Measurements from ENCODE around the gene TRAPPC11.

TRAPPC11 gene

DNA sequence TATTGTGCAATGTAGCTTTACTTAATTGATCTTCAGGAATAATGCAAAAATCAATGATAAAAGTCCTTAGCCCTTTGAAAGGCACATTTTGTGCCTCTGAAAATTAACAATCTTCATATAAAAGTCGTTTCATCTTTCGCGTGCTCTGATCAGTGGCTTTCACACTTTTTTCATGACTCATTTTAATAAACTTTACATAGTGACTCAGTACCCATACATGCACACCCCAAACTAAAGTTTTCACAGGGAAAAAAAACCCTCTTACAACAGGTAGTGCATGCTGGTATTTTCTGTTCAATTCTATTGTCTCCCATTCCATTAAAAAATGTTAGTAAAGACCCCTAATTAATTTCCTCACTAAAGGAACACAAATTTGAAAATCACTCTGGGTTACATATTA is 21.6 kb upstream of the TRAPPC11 start:
- no peak for DNase-seq (ENCODE audit: low read depth in 3 of 3)

DNA sequence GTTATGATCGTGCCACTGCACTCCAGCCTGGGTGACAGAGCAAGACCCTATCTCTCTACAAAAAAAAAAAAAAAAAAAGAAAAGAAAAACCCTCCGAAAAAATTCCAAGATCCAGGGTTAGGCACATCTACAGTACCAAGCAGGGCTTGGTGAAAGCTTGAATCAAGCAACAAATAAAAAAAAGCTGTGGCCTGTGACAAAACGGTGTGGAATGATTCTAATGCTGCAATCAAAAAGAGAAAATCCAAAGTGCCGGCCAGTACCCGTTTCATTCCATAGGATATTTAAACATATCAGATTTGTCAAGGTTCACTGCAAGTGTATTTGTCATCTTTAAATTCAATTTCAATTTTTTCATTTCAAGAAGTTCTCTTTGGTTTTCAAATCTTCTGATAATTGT is 20.7 kb upstream of the TRAPPC11 start:
- no peak for DNase-seq (ENCODE audit: low read depth in 3 of 3)

DNA sequence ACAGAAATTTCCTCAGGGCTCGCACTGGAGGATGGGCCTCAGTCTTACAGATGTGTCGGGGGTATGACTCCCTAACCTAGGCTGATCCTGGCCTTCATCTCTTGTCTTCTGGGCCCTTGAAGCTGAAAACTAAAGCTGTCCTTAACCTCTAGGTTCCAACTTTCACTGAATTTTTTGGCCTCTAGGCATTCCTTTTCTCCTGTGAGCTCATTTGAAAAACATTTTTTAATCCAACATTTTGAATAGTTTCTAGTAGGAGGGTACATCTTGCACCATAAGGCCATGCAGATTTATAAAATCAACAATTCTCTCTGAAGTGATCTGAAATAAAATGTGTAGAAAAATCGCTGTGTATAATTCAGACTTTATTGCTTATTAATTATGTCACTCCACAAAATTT is 19.8 kb upstream of the TRAPPC11 start:
- no peak for DNase-seq (ENCODE audit: low read depth in 3 of 3)

DNA sequence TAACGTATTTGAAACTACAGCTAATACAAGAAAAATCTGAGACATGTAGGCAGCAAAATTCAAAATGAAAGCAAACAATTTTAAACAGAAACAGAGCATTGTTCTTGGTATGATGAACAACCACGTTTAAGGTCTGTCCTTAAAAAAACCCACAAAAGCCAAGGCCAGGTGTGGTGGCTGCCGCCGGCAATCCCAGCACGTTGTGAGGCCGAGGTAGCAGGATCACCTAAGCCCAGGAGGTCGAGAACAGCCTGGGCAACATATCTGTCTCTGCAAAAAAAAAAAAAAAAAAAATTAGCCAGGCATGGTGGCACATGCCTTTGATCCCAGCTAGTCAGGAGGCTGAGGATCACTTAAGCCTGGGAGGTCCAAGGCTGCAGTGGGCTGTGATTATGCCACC is 13.8 kb upstream of the TRAPPC11 start:
- DNase-seq (ENCODE audit: low read depth in 3 of 3) = no peak

DNA sequence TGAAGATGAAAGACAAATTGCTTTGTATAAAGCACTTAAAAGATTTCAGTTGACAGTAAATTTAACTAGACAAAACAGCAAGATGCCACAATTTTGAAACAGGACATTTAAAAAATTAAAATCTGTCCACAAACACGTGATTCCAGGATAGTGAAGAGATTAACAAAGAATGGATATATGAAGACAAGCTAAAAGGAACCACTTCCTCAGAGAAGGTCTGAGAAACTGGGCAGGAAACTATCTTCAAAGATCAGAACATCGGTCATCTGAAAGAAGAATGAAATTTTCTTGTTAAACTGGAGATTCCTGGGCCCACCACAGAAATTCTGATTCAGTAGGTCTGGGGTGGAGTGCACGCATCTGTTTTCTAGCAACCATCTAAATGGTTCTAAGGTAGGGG is 1.5 kb upstream of the TRAPPC11 start:
- DNase-seq (ENCODE audit: low read depth in 3 of 3) = no peak

DNA sequence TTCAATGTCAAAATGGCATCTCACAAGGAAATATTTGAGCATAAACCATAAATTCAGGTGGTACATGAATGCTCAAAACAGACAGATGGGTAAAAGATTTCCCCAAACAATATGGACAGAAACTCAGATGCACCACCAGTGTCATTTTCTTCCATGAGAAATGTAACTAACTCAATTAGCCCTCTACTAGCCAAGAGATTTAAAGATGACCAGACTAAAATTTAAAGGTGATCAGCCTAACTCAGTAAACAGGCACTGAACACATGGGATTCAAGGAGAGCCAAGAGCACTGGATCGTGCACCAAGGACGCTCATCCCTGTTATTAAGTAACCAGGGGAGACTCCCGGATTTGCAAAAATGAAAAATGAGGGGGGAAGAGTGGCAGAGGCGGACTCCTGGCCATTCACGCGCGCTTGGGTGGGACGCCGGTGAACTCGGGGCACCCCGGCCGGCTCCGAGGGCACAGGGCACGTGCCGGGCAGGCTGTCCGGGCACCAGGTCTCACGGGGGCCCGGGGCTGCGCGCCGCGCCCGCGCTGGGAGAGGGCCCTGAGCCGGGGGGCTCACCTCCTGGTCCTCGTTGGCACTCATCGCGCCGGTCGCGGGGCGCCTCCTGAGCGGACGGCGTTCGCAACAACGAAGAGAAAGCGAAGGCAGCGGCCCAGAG is 598 bp upstream of the TRAPPC11 start:
- peak in 1 of 3 donors; percentile 15 for DNase-seq (ENCODE audit: low read depth in 3 of 3)

DNA sequence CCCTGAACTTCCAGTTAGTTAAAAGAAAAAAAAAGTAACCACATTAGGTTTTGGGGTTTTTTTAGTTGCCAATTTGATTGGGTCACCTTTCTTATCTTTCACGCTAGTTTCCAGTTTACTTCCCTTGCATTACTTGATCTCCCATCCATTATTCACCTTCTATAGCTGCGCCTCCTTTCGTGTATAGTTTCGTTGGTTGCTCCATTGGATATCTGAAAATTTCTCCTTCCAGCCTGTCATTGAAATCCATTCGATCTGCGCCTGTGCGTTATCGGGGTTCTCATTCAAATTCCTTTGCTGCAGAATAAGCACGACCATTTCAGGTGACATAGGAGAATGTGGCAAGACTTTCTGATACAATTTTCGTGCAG is 764 bp downstream of the TRAPPC11 start:
- no peak for DNase-seq (ENCODE audit: low read depth in 3 of 3)

DNA sequence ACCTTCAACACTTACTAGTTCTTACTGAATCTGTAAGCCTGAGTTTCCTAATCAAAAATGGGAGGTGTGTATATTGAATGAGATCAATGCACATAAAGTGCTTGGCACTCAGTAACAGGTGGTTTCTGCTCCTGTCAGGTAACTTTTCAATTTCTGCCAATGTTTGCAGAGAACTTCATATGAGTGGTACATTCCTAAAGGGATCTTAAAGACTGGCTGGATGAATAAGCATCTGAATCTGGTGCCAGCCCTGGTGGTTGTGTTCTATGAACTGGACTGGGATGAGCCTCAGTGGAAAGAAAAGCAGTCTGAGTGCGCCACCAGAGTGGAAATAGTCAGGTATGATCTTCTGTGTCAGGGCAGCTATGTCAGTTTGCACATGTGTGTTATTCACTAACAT is 7.0 kb downstream of the TRAPPC11 start:
- DNase-seq (ENCODE audit: low read depth in 3 of 3) = no peak

DNA sequence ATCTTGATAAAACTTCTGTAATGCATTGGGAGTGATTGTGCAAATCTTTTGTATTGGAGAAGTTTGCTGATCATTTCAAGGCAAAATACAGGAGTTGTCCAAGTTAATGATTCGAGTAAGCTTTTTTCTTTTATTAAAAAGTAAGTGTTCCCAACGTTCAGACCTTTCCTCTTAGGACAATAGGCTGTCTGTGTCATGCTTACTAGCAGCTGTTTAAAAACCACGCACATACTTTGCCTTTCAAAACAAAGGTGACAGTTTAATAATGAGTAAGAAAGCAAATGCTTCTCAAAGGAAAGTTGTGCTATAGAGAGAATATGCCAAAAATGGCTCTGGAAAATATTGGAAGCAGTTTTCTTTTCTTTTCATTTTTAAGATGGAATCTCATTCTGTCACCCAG is 11.2 kb downstream of the TRAPPC11 start:
- DNase-seq (ENCODE audit: low read depth in 3 of 3) = no peak

DNA sequence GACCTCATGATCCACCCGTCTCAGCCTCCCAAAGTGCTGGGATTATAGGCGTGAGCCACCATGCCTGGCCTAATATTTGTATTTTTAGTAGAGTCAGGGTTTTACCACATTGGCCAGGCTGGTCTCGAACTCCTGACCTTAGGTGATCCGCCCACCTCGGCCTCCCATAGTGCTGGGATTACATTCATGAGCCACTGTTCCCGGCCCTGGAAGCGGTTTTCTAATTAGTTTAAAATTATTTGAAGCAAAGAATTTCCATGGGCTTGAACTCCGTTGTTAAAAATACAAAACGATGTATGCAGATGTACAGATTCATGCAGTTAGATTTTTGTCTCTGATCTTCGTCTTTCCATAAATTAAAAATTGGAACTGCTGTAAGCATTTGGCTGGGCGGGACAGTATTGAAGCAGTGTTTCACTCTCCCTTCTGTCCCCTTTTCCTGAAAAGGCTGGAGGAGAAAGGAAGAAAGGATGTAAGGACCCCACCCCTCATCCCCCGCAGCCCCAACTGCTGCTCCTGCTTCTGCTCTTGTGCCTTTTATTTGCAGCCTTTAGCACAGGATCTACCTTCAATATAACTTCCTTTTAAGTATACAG is 12.0 kb downstream of the TRAPPC11 start:
- DNase-seq (ENCODE audit: low read depth in 3 of 3) = no peak

DNA sequence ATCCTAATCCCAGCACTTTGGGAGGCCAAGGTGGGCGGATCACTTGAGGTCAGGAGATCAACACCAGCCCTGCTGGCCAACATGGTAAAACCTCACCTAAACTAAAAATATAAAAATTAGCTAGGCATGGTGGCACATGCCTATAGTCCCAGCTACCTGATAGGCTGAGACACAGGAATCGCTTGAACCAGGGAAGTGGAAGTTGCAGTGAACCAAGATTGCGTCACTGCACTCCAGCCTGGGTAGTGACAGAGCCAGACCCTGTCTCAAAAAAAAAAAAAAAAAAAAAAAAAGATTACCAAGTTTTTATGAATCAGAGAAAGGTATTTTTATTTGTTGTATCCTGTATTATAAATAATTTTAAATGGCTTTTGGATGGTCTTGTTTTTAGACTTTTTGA is 15.1 kb downstream of the TRAPPC11 start:
- DNase-seq (ENCODE audit: low read depth in 3 of 3) = no peak

DNA sequence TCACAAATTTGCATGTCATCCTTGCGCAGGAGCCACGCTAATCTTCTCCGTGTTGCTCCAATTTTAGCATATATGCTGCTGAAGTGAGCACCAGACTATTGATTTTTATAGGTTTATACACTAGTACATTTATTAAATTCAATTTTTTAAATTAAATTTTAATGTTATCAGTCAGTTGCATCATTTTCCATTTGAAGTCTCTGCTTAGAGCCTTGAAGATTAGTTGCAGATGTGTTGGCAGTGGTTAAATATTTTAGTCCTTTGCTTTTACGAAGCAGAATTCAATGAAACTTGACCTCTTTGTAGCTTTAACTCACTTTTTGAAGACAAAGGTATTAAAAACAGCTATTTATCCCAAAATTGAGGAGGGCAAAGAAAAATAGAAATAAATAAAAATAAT is 16.5 kb downstream of the TRAPPC11 start:
- DNase-seq (ENCODE audit: low read depth in 3 of 3) = no peak

DNA sequence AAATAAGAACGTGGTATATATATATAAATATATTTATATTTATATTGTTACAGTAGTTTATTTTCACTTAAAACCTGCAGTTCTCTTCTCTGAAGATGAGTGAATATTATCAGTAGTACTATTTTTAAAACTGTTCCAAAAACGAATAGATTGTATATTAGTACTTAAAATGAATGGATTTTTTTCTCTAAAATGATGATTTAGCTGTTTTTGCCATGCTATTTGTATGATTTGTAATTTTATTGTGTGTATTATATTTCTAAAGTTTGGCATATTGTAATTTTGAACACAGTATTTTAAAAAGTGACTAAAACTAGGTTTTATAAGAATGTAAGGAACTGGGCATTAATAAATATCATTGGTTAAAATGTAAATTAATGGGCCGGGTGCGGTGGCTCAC is 22.0 kb downstream of the TRAPPC11 start:
- no peak for DNase-seq (ENCODE audit: low read depth in 3 of 3)

DNA sequence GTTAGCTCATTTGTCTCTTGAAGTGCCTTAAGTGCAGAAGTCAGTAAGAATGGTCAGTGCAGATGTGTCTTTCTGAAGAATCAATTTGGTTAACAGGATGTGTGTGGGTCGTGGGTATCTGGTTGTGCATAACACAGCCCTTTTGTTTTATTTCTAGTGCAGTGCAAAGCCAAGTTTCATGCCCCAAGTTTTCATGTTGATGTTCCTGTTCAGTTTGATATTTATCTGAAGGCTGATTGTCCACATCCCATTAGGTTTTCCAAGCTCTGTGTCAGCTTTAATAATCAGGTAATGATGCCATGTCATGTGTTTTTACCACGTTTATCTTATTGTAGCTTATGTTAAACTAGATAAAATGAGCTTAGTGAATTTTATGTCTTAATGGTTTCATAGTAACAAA is 27.4 kb downstream of the TRAPPC11 start:
- DNase-seq (ENCODE audit: low read depth in 3 of 3) = no peak

DNA sequence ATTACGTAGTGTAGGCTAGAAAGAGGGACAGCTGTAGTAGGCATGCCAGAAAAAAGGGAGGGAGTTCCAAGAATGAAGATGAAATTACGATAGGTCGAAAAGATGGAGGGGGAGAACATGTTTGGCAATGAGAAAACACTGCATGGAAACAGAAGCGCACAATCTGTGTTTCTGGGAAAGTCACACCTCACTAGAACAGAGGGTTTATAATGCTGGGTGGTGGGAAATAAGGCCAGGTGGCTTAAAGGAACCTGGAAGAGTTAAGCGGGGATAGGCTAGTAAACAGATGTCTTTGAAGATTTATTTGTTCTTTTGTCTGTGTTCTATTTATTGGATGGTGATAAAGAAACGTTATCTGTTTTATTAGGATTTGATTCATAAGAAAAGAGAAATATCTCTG is 29.1 kb downstream of the TRAPPC11 start:
- DNase-seq (ENCODE audit: low read depth in 3 of 3) = no peak

DNA sequence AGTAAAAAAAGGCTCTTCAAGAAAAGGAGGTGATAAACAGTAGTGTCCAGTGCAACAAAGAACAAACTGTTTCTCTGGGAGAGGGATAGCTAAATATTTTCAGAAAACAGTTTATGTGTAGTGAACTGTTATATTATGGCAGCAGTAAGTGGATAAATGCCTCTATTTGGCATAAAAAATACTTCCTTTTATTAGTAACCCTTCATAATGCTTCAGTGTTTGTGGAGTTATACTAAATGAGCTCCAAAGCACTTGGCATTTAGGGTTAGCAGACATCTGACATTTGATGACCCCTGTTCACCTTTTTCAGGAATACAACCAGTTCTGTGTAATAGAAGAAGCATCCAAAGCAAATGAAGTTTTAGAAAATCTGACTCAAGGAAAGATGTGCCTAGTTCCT is 31.9 kb downstream of the TRAPPC11 start:
- DNase-seq (ENCODE audit: low read depth in 3 of 3) = no peak

DNA sequence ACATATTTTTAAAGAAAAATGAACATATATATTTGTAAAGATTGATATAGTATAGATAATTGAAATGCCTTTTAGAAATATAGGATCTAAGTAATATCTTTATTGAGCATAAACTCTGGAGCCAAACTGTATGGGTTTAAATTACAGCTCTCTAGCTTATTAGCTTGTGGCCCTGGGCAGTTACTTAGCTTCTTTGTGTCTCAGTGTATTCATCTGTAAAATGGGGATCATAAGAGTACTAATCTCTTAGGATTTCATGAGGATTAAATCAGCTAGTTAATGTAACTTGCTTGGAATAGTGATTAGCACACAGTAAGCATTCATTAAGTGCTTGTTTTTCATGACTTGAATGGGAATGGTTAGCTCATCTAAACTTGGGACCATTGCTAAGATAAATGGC is 32.8 kb downstream of the TRAPPC11 start:
- no peak for DNase-seq (ENCODE audit: low read depth in 3 of 3)

DNA sequence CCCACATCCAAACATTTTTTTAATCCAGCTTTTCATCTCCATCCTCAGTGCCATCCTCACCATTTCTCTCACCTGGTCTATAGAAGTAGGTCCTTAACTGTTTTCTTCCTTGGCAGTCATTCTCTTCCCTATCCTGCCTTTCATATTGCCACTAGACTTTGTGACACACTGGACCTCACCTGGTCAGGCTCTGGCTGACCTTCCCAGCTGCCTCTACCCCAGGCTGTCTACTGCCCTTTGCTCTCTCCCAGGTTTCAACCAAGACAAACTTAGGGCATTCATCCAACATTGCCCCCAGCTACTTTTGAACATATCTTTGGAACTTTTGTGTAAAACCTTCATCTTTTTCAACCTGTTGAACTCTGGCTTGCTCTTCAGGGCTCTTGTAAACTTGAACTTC is 39.8 kb downstream of the TRAPPC11 start:
- DNase-seq (ENCODE audit: low read depth in 3 of 3) = no peak

DNA sequence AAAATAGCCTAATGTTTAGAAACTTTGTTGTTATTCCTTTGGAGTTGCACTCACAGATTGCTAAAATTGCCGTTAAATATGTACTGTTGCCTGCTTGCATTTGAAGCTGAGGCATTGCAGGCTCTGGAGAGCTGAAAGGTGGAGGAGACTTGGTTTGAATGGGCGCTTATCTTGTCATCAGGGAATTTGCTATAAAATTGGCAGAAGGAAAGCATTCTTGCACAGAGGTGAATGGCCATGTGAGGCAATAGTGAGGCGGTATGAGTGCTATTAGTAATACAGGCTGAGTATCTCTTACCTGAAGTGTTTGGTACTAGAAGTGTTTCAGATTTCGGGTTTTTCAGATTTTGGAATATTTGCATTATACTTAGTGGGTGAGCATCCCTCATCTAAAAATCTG is 41.3 kb downstream of the TRAPPC11 start:
- no peak for DNase-seq (ENCODE audit: low read depth in 3 of 3)

DNA sequence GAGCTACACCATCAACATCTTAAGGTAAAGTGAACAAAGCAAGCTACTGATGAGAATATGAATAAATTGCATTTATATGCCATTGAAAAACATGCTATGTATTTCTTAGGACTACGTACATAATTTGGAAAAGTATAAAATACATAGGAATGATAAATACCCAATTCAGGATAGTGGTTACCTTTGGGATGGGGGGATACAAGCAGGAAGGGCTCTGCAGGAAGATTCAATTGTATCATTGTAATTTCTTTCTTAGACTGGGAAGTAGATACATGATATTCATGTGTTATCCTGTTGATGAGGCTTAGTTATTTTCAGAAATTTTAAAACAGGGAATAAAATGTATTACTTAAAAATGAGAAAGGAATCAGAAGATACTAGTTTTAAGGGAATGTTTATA is 43.4 kb downstream of the TRAPPC11 start:
- DNase-seq (ENCODE audit: low read depth in 3 of 3) = no peak

DNA sequence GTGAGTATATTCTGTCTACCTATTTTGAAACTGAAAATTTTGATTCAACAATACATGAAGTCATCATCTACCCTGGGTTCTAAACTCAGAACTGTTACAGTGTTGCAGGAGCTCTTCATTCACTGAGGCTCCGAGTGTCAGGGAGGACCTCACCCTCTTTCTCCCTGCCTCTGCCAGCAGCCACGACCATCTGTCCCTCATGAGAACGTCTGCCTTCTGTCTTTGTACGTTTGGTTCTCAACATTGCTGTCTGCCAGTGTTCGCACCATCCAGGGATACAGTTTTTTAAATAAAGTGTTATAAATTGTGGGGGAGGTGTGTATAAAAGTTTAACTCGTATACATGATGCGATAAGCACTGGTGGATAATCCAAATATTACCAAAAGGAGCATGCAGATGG is 55.5 kb downstream of the TRAPPC11 start:
- DNase-seq (ENCODE audit: low read depth in 3 of 3) = no peak

DNA sequence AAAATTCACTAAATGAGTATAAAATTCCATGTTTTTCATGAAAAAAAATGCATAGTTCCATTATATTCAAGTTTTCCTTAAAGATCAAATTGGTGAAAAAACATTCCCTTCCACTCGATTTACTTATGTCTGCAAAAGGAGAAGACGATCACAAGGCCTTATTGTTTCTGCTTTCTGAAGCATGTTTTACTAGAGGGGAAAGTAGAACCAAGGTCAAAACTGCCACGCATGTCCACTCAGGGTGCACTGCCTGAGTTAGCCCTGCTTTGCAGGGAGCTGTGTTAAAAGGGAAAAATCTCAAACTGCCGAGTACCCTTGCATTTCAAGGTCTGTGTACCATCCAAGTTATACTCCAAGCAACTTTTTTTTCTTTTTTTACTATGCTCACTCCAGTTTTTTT is 57.2 kb downstream of the TRAPPC11 start:
- DNase-seq (ENCODE audit: low read depth in 3 of 3) = no peak

DNA sequence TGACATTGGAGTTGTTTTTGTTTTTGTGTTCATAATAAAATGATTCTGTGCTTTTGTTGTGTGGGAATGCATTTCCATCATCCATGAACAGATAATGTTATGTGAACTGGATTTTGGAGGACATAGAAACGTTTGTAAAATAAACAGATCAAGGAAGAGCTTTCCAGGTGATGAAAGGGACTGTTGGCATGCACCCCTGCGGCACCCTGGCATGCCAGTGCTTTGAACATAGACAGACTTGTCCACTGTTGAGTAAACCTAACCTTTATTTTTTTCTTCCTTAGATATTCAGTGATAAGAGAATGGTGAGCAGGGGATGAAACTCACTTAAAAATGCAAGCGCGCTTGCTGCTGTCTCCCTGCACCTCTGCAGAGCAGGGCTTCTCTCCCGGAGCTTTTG is 59.8 kb downstream of the TRAPPC11 start:
- no peak for DNase-seq (ENCODE audit: low read depth in 3 of 3)

Data from stimulated activated CD4-positive, alpha-beta T cell treated with anti-CD3 and anti-CD28 coated beads, TNF-alpha, amount 100 ng/mL, for 48 hours (primary cell).